H1 (cell line): ENCODE data around the gene CWF19L1. TPM values are rescaled to one million over a fixed set of nuclear protein-coding genes. Genes with fewer than 3 reads are reported as not detected.

Source experiments
- ATF3 ChIP-seq: IDR thresholded peaks from 2 replicates; pipeline ENCODE4 v1.6.1; 2011; ENCODE audit warnings: low read depth, mild to moderate bottlenecking, low read length; ENCODE audit not compliant: insufficient read depth
- CBX5 ChIP-seq: fragments of 300-800, 300-1000 bp; sonication (generic); IDR thresholded peaks from 2 replicates; pipeline ENCODE4 v1.7.1; 2016; ENCODE audit warnings: antibody characterized with exemption, low read length, low read depth
- POU5F1 ChIP-seq: IDR thresholded peaks from 2 replicates; pipeline ENCODE4 v1.6.1; 2011; ENCODE audit warnings: low read depth, mild to moderate bottlenecking, low read length, moderate library complexity
- RBBP5 ChIP-seq: IDR thresholded peaks from 2 replicates; pipeline ENCODE4 v1.7.1; 2012; ENCODE audit warnings: low read depth, mild to moderate bottlenecking, inconsistent platforms, low read length, moderate library complexity, borderline replicate concordance
- SP4 ChIP-seq: IDR thresholded peaks from 2 replicates; pipeline ENCODE4 v1.6.1; 2012; ENCODE audit warnings: low read length, inconsistent platforms
- USF2 ChIP-seq: IDR thresholded peaks from 2 replicates; pipeline ENCODE4 v1.6.1; 2011; ENCODE audit warnings: low read length, improper control_type of control experiment
- polyA plus RNA-seq, 7 experiments: library from polyadenylated mRNA; depleted of rRNA in 3 of 7; stranded (reverse) in 5 of 7; unstranded in 2 of 7; fragments of >200 nt in 5 of 7; fragments of 200-250 nt in 2 of 7; gene quantifications; 1 replicate in 5 of 7; 2 replicates in 1 of 7; 4 replicates in 1 of 7; pipeline versions ENCODE4 v1.2.1 to v1.2.3, GENCODE V29; 2011 to 2013; ENCODE audit warnings: missing spikeins in 2 of 7, mixed read lengths in 2 of 7
- total RNA-seq: library from RNA; stranded (reverse); fragmentation: NEBNext Ultra II Directional; extraction: Animal tissue kit (Norgen Biotek cat#: 25700); gene quantifications from 2 replicates; pipeline ENCODE4 v1.2.1, GENCODE V29; 2021

Gene CWF19L1
- total and polyA plus RNA-seq, 2 of the 8 experiments (the other 6 are each of a cell fraction or from before 2014, with no cell fraction given), result 11.1 to 29.9 TPM

- TF ChIP-seq POU5F1 (no peak), RBBP5 (no peak), CBX5 (no peak), ATF3 (no peak), SP4 (no peak), USF2 (no peak)
Observed at GRCh38 chr10:100184426-100184825, 83.0 kb downstream of the CWF19L1 start (continued).
